Naive B cell (primary cell): ENCODE data around the gene HMOX1. TPM values are rescaled to one million over a fixed set of nuclear protein-coding genes. Genes with fewer than 3 reads are reported as not detected.

Experiments used
- ATAC-seq, 2 donors: fragments of 150-1000 bp; cut with Tn5 transposase; 2 replicates each; pipeline ENCODE4 v1.10.0; 2021; ENCODE audit warnings: low read depth in 2 of 2, mild to moderate bottlenecking in 2 of 2, moderate library complexity in 2 of 2
- DNase-seq: peaks from one replicate; pipeline ENCODE4 v3.0.0; 2022
- H3K27ac Mint-ChIP-seq, 6 donors: one replicate each; pipeline ENCODE4 v1.8.0; 2020 to 2022; ENCODE audit warnings: mild to moderate bottlenecking in 6 of 6, mixed read lengths in 6 of 6, moderate library complexity in 5 of 6, inconsistent platforms in 2 of 6
- H3K27me3 Mint-ChIP-seq, 3 donors: one replicate each; pipeline ENCODE4 v1.8.0; 2021 to 2022; ENCODE audit warnings: mixed read lengths in 3 of 3, mild to moderate bottlenecking in 1 of 3
- H3K36me3 Mint-ChIP-seq, 2 donors: one replicate each; pipeline ENCODE4 v1.8.0; 2020 to 2022; ENCODE audit warnings: mixed read lengths in 2 of 2, inconsistent platforms in 1 of 2, mild to moderate bottlenecking in 1 of 2
- H3K4me1 Mint-ChIP-seq, 3 donors: one replicate each; pipeline ENCODE4 v1.8.0; 2020 to 2022; ENCODE audit warnings: mixed read lengths in 3 of 3, inconsistent platforms in 1 of 3, mild to moderate bottlenecking in 1 of 3, moderate library complexity in 1 of 3
- H3K4me3 Mint-ChIP-seq, 8 donors: one replicate each; pipeline ENCODE4 v1.8.0; 2020 to 2022; ENCODE audit warnings: mild to moderate bottlenecking in 8 of 8, mixed read lengths in 8 of 8, moderate library complexity in 8 of 8, inconsistent platforms in 2 of 8
- H3K9me3 Mint-ChIP-seq, 7 donors: one replicate each; pipeline ENCODE4 v1.8.0; 2020 to 2022; ENCODE audit warnings: mixed read lengths in 7 of 7, mild to moderate bottlenecking in 5 of 7, inconsistent platforms in 2 of 7, moderate library complexity in 1 of 7
- polyA plus RNA-seq, 6 donors: library from polyadenylated mRNA; unstranded; fragments of 300-500 nt; fragmentation: Illumina TruSeq; gene quantifications; one replicate each; pipeline ENCODE4 v1.2.3, GENCODE V29; 2021; ENCODE audit warnings: low read depth in 6 of 6

HMOX1 gene
- polyA plus RNA-seq, 6 donors from 2014 or later = 1.2 to 6.3 (median 2.1) TPM

DNA sequence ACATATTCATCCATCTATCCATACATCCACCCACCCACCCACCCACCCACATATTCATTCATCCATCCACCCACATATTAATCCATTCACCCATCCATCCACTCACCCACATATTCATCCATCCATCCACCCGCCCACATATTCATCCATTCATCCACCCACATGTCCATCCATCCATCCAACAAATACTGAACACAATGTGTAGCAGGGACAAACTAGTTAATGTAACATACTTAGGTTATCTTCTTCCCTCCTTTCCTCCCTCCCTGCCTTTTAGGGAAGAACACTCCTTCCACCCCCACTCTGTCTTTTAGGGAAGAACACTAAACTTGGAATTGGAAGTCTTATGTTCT, 58.4 kb downstream of the HMOX1 start:
- Mint-ChIP-seq H3K36me3 (peaks cover 13 to 27% of the 10 kb centered on the region in 2 donors), H3K27ac (peak overlapping the region in 1 of 6 donors; percentile 15), H3K4me3 (no peak overlapping the region), H3K9me3 (peaks cover 0 to 8% (median under 1%) of the 10 kb centered on the region in 7 donors), H3K4me1 (peaks cover 9 to 24% (median 9%) of the 10 kb centered on the region in 3 donors), H3K27me3 (no peaks in the 10 kb centered on the region)
- DNase-seq = no peak
- no peak for ATAC-seq

DNA sequence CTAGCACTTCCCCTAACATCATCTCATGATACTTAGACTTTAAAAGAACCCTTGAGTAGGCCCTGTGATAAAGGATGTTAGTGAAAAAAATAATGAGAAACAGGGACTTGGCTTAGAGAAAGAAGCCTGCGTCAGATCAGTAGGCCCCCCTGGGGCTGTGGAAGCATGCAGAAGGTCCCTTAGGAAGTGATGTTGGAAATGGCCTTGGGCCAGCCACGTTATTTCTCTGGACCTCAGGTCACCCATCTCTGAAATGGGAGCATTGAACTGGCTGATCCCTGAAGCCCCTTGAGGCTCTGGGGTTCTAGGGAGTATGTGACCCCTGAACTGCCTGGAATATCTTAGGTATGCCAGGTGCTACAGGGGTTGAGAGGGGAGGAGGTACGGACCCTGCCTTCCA, 59.2 kb downstream of the HMOX1 start:
- DNase-seq (no peak), ATAC-seq (no peak)
- Mint-ChIP-seq H3K9me3 (peaks cover 0 to 8% (median 0%) of the 10 kb centered on the region in 7 donors), H3K4me3 (no peak overlapping the region), H3K36me3 (peaks cover 10 to 27% of the 10 kb centered on the region in 2 donors), H3K4me1 (peaks cover 9 to 24% (median 10%) of the 10 kb centered on the region in 3 donors), H3K27me3 (no peaks in the 10 kb centered on the region), H3K27ac (no peak overlapping the region)

DNA sequence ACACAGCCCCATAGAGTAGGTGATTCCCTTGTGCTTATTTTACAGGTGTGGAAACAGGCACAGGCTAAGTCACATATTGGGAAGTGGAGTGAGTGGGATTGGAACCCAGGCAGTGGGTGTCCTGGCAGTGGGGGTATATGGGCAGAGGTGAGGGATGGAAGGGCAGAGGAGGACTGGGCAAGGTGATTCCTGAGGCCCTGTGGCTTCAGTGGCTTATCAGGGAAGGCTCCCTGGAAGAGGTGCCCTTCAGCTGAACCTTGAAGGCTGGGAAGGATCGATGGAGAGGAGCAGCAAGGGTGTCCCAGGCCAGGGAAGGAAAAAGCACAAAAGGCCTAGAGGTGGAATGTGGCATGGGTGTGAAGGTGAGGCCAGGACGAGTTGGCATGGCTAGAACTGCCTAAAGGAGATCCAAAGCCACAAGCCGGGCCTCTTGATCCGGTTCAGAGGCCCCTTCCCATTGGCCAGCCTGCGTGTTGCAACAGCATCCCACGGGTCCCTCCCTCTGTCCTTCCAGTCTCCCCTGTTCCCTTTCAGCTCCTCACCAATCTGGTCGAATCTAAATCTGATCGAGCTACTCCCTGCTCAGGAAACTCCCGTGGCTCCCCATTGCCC, 60.7 kb downstream of the HMOX1 start:
- peaks cover 17 to 27% of the 10 kb centered on the region in 2 donors for H3K36me3 Mint-ChIP-seq
- H3K9me3 Mint-ChIP-seq = peaks cover 0 to 8% (median 0%) of the 10 kb centered on the region in 7 donors
- peaks cover 9 to 22% (median 10%) of the 10 kb centered on the region in 3 donors for H3K4me1 Mint-ChIP-seq
- H3K27me3 Mint-ChIP-seq = no peaks in the 10 kb centered on the region
- H3K27ac Mint-ChIP-seq = peak overlapping the region in 1 of 6 donors; percentile 76
- no peak for DNase-seq
- no peak for ATAC-seq
- no peak overlapping the region for H3K4me3 Mint-ChIP-seq

DNA sequence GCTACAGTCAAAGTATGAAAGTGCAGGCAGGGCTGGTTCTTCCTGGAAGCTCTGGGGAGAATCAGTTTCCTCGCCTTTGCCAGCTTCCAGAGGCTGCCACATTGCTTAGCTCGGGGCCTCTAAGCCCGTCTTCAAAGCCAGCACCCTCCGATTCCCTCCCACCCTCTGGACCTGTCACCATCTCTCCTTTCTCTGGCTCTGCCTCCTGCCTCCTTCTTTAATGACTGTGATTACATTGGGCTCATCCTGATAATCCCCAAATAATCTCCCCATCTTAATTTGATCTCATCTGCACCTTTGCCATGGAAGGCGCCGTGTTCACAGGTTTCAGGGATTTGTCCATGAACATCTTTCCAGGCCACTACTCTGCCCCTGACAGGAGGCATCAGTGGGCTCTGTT, 61.6 kb downstream of the HMOX1 start:
- no peaks in the 10 kb centered on the region for H3K27me3 Mint-ChIP-seq
- H3K36me3 Mint-ChIP-seq = peaks cover 17 to 27% of the 10 kb centered on the region in 2 donors
- H3K27ac Mint-ChIP-seq = peak overlapping the region in 1 of 6 donors; percentile 78
- peaks cover 9 to 21% (median 10%) of the 10 kb centered on the region in 3 donors for H3K4me1 Mint-ChIP-seq
- ATAC-seq (no peak), DNase-seq (no peak)
- H3K4me3 Mint-ChIP-seq = no peak overlapping the region
- peaks cover 0 to 8% (median 0%) of the 10 kb centered on the region in 7 donors for H3K9me3 Mint-ChIP-seq

DNA sequence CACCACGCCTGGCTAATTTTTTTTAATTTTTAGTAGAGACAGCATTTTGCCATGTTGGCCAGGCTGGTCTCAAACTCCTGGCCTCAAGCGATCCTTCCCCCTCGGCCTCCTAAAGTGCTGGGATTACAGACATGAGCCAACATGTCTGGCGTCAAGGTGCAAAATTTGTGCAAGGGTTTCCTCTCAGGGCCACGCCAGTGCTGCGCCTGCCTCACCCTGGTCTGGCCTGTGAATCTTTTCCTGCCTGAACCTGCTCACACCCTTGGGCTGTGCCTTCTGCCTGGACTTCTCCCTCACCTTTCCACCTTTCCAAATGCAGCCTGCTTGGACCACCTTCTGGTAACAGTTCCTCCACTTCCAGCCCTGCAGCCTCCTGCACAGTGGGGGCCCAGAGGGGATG, 62.4 kb downstream of the HMOX1 start:
- H3K9me3 Mint-ChIP-seq = peaks cover 0 to 8% (median 0%) of the 10 kb centered on the region in 7 donors
- H3K27ac Mint-ChIP-seq = peak overlapping the region in 1 of 6 donors; percentile 16
- ATAC-seq (no peak), DNase-seq (no peak)
- H3K36me3 Mint-ChIP-seq = peaks cover 17 to 22% of the 10 kb centered on the region in 2 donors
- peaks cover 15 to 24% (median 17%) of the 10 kb centered on the region in 3 donors for H3K4me1 Mint-ChIP-seq
- no peaks in the 10 kb centered on the region for H3K27me3 Mint-ChIP-seq
- no peak overlapping the region for H3K4me3 Mint-ChIP-seq

Other genes with a start within 250 kb of the HMOX1 start
- 10 to 100 TPM; 12.1 to 20.9 (median 16.5) TPM for gene HMGXB4, start 123.6 kb upstream of the HMOX1 start, polyA plus RNA-seq
- 10 to 100 TPM; 15.4 to 24.9 (median 18.8) TPM for gene TOM1, start 81.2 kb upstream of the HMOX1 start, polyA plus RNA-seq
- gene MCM5, start 19.0 kb downstream of the HMOX1 start, polyA plus RNA-seq = 10 to 100 TPM; 56.1 to 76.6 (median 64.0) TPM
- gene RASD2, start 159.7 kb downstream of the HMOX1 start, polyA plus RNA-seq = not detected
- gene MB, start 236.2 kb downstream of the HMOX1 start, polyA plus RNA-seq = not detected